H9 (cell line): Measurements from ENCODE around the gene CACNA1D. TPM values are rescaled to one million over a fixed set of nuclear protein-coding genes. Genes with fewer than 3 reads are reported as not detected.

ENCODE experiments used
- DNase-seq: peaks from one replicate; pipeline ENCODE4 v3.0.0-alpha.2; 2017
- H2AFZ ChIP-seq: one replicate; pipeline ENCODE4 v1.6.1; 2013; ENCODE audit warnings: mild to moderate bottlenecking, low read length, control low read depth, moderate library complexity
- H2AK5ac ChIP-seq: 2 replicates; pipeline ENCODE4 v1.6.1; 2013; ENCODE audit warnings: low read length, control low read depth, mixed read lengths; ENCODE audit not compliant: insufficient read length
- H2BK120ac ChIP-seq: one replicate; pipeline ENCODE4 v1.6.1; 2013; ENCODE audit warnings: low read depth, mild to moderate bottlenecking, low read length, control low read depth, inconsistent platforms; ENCODE audit not compliant: poor library complexity, severe bottlenecking
- H2BK12ac ChIP-seq: 2 replicates; pipeline ENCODE4 v1.6.1; 2013; ENCODE audit warnings: low read length, control low read depth, mixed read lengths, low read depth; ENCODE audit not compliant: insufficient read length
- H2BK15ac ChIP-seq: 2 replicates; pipeline ENCODE4 v1.6.1; 2013; ENCODE audit warnings: low read depth, low read length, control low read depth
- H2BK20ac ChIP-seq: one replicate; pipeline ENCODE4 v1.6.1; 2013; ENCODE audit warnings: low read depth, mild to moderate bottlenecking, low read length, control low read depth, inconsistent platforms; ENCODE audit not compliant: poor library complexity, severe bottlenecking
- H2BK5ac ChIP-seq: 2 replicates; pipeline ENCODE4 v1.6.1; 2013; ENCODE audit warnings: low read length, control low read depth, mixed read lengths; ENCODE audit not compliant: insufficient read length
- H3K14ac ChIP-seq: 2 replicates; pipeline ENCODE4 v1.6.1; 2013; ENCODE audit warnings: low read length, control low read depth; ENCODE audit not compliant: insufficient read depth
- H3K18ac ChIP-seq: 2 replicates; pipeline ENCODE4 v1.6.1; 2013; ENCODE audit warnings: low read depth, mild to moderate bottlenecking, mixed read lengths, low read length, control low read depth; ENCODE audit not compliant: insufficient read length
- H3K23ac ChIP-seq: 2 replicates; pipeline ENCODE4 v1.6.1; 2013; ENCODE audit warnings: low read length, control low read depth, mixed read lengths, low read depth; ENCODE audit not compliant: insufficient read length
- H3K23me2 ChIP-seq: 2 replicates; pipeline ENCODE4 v1.6.1; 2013; ENCODE audit warnings: low read depth, mild to moderate bottlenecking, mixed read lengths, low read length, control low read depth; ENCODE audit not compliant: insufficient read length, poor library complexity, severe bottlenecking
- H3K27ac ChIP-seq: 2 replicates; pipeline ENCODE4 v1.5.1; 2013; ENCODE audit warnings: low read length, control low read depth, mixed read lengths, low read depth; ENCODE audit not compliant: insufficient read length
- H3K27me3 ChIP-seq: 2 replicates; pipeline ENCODE4 v1.6.1; 2013; ENCODE audit warnings: low read length, control low read depth, inconsistent platforms; ENCODE audit not compliant: insufficient read depth
- H3K4ac ChIP-seq: 2 replicates; pipeline ENCODE4 v1.6.1; 2013; ENCODE audit warnings: low read depth, mild to moderate bottlenecking, control low read depth, inconsistent platforms, low read length, moderate library complexity
- H3K4me1 ChIP-seq: 2 replicates; pipeline ENCODE4 v1.6.1; 2013; ENCODE audit warnings: low read length, control low read depth, inconsistent platforms; ENCODE audit not compliant: insufficient read depth
- H3K4me2 ChIP-seq: 2 replicates; pipeline ENCODE4 v1.6.1; 2013; ENCODE audit warnings: low read length, control low read depth, mixed read lengths; ENCODE audit not compliant: insufficient read length, insufficient read depth
- H3K56ac ChIP-seq: 2 replicates; pipeline ENCODE4 v1.6.1; 2013; ENCODE audit warnings: low read depth, mild to moderate bottlenecking, mixed read lengths, low read length, control low read depth; ENCODE audit not compliant: insufficient read length
- H3K79me1 ChIP-seq: 2 replicates; pipeline ENCODE4 v1.6.1; 2013; ENCODE audit warnings: low read depth, mild to moderate bottlenecking, moderate library complexity, low read length, control low read depth, inconsistent platforms; ENCODE audit not compliant: insufficient read depth, poor library complexity, severe bottlenecking
- H3K79me2 ChIP-seq: 2 replicates; pipeline ENCODE4 v1.6.1; 2013; ENCODE audit warnings: low read length, control low read depth, inconsistent platforms; ENCODE audit not compliant: insufficient read depth
- H3K9ac ChIP-seq: 2 replicates; pipeline ENCODE4 v1.6.1; 2013; ENCODE audit warnings: low read length, control low read depth, mixed read lengths; ENCODE audit not compliant: insufficient read length; ENCODE audit errors: extremely low read depth
- H3K9me3 ChIP-seq: one replicate; pipeline ENCODE4 v1.6.1; 2013; ENCODE audit warnings: low read depth, low read length, inconsistent platforms; ENCODE audit not compliant: control insufficient read depth
- H3T11ph ChIP-seq: one replicate; pipeline ENCODE4 v1.6.1; 2013; ENCODE audit warnings: mild to moderate bottlenecking, low read length, control low read depth, inconsistent platforms
- H4K20me1 ChIP-seq: one replicate; pipeline ENCODE4 v1.6.1; 2013; ENCODE audit not compliant: control insufficient read depth, insufficient read length, insufficient read depth
- H4K5ac ChIP-seq: 2 replicates; pipeline ENCODE4 v1.6.1; 2013; ENCODE audit warnings: low read depth, mild to moderate bottlenecking, mixed read lengths, low read length, control low read depth; ENCODE audit not compliant: insufficient read length
- H4K8ac ChIP-seq: replicated peaks from 2 replicates; pipeline ENCODE4 v1.6.1; 2013; ENCODE audit warnings: low read length, control low read depth, mixed read lengths, low read depth; ENCODE audit not compliant: insufficient read length
- H4K91ac ChIP-seq: 2 replicates; pipeline ENCODE4 v1.6.1; 2013; ENCODE audit warnings: low read depth, mild to moderate bottlenecking, moderate library complexity, mixed read lengths, low read length, control low read depth; ENCODE audit not compliant: insufficient read length
- H3K27ac Mint-ChIP-seq, 3 experiments: 2 replicates in 2 of 3; 3 replicates in 1 of 3; pipeline ENCODE4 v1.8.0; 2020 to 2021; ENCODE audit warnings: mixed read lengths in 3 of 3, mild to moderate bottlenecking in 1 of 3, moderate library complexity in 1 of 3
- H3K27me3 Mint-ChIP-seq: 2 replicates; pipeline ENCODE4 v1.8.0; 2021; ENCODE audit warnings: low read depth, mild to moderate bottlenecking, moderate library complexity, mixed read lengths
- H3K36me3 Mint-ChIP-seq, 3 experiments: 2 replicates in 2 of 3; 3 replicates in 1 of 3; pipeline ENCODE4 v1.8.0; 2020 to 2021; ENCODE audit warnings: low read depth in 3 of 3, mixed read lengths in 3 of 3; ENCODE audit not compliant: insufficient read depth in 1 of 3
- H3K4me1 Mint-ChIP-seq, 2 experiments: 2 replicates each; pipeline ENCODE4 v1.8.0; 2020; ENCODE audit warnings: mixed read lengths in 2 of 2
- H3K4me3 Mint-ChIP-seq, 2 experiments: 2 replicates in 1 of 2; 3 replicates in 1 of 2; pipeline ENCODE4 v1.8.0; 2020 to 2021; ENCODE audit warnings: mild to moderate bottlenecking in 2 of 2, mixed read lengths in 2 of 2, moderate library complexity in 1 of 2
- H3K9me3 Mint-ChIP-seq, 2 experiments: 2 replicates in 1 of 2; 3 replicates in 1 of 2; pipeline ENCODE4 v1.8.0; 2020; ENCODE audit warnings: mild to moderate bottlenecking in 2 of 2, mixed read lengths in 2 of 2, moderate library complexity in 1 of 2
- CTCF ChIP-seq: fragments of 200-600 bp; sonication (generic); conservative IDR thresholded peaks from 3 replicates; pipeline ENCODE4 v1.8.0; 2021; ENCODE audit warnings: antibody characterized with exemption, mild to moderate bottlenecking
- WGBS: extraction: QIAGEN DNeasy Blood & Tissue Kit; methylation state at CpG from one replicate; pipeline ENCODE4 v1.1.7; 2013; ENCODE audit warnings: missing lambda C conversion rate, low lambda C conversion rate, mixed read lengths; ENCODE audit not compliant: insufficient read length; ENCODE audit errors: extremely low coverage; 5-methylcytosine and 5-hydroxymethylcytosine counted together
- total RNA-seq: library from RNA; stranded (reverse); gene quantifications from 2 replicates; pipeline ENCODE4 v1.2.1, GENCODE V29; 2021

CACNA1D gene
- total RNA-seq, 1 experiment from 2014 or later = 3.5 TPM

GRCh38 chr3:53485675-53486403 lies 8.6 kb upstream of the CACNA1D start:
- peaks cover 37% of the 10 kb centered on the region for H3K27me3 Mint-ChIP-seq
- no peak overlapping the region for H2BK15ac ChIP-seq
- no peak overlapping the region for H2BK12ac ChIP-seq
- no peak overlapping the region for H3K14ac ChIP-seq
- H3K9me3 ChIP-seq = no peaks in the 10 kb centered on the region
- no peak overlapping the region for H4K5ac ChIP-seq
- H3T11ph ChIP-seq = no peak overlapping the region
- H3K27ac Mint-ChIP-seq = no peak overlapping the region
- WGBS = no CpG with 5 or more reads among the region's 3 CpGs
- H4K20me1 ChIP-seq = no peaks in the 10 kb centered on the region
- no peak overlapping the region for H2BK20ac ChIP-seq
- H3K23ac ChIP-seq = no peak overlapping the region
- no peaks in the 10 kb centered on the region for H3K9me3 Mint-ChIP-seq
- no peaks in the 10 kb centered on the region for H3K79me1 ChIP-seq
- H3K4me1 ChIP-seq = no peaks in the 10 kb centered on the region
- no peaks in the 10 kb centered on the region for H3K23me2 ChIP-seq
- no peak overlapping the region for H2BK120ac ChIP-seq
- no peak overlapping the region for H3K18ac ChIP-seq
- H3K4me3 Mint-ChIP-seq = no peak overlapping the region
- H3K4ac ChIP-seq = no peak overlapping the region
- DNase-seq = no peak
- H3K79me2 ChIP-seq = no peaks in the 10 kb centered on the region
- no peaks in the 10 kb centered on the region for H3K27me3 ChIP-seq
- no peaks in the 10 kb centered on the region for H3K36me3 Mint-ChIP-seq
- H3K56ac ChIP-seq = no peak overlapping the region
- H2BK5ac ChIP-seq = no peak overlapping the region
- H4K8ac ChIP-seq = no peak overlapping the region
- H3K4me1 Mint-ChIP-seq = peaks cover 0 to 5% of the 10 kb centered on the region in 2 experiments; a peak in 2 of 4 replicates
- H2AK5ac ChIP-seq = no peak overlapping the region
- no peak overlapping the region for H3K4me2 ChIP-seq
- TF ChIP-seq CTCF = no peak
- no peak overlapping the region for H3K9ac ChIP-seq
- no peak overlapping the region for H2AFZ ChIP-seq
- H3K27ac ChIP-seq = no peak overlapping the region
- H4K91ac ChIP-seq = no peak overlapping the region
